ENCODE results near the gene DCAF16.

The DCAF16 gene

GRCh38 chr4:17817027-17817426 lies 6.5 kb upstream of the DCAF16 start:
- DNase-seq (ENCODE audit: extremely low read depth, low read depth) = peak; percentile 62
- TF ChIP-seq CTCF (IDR thresholded peaks at IDR 0.05; ENCODE audit: low read depth, low read length) = peak; percentile 53

DNA sequence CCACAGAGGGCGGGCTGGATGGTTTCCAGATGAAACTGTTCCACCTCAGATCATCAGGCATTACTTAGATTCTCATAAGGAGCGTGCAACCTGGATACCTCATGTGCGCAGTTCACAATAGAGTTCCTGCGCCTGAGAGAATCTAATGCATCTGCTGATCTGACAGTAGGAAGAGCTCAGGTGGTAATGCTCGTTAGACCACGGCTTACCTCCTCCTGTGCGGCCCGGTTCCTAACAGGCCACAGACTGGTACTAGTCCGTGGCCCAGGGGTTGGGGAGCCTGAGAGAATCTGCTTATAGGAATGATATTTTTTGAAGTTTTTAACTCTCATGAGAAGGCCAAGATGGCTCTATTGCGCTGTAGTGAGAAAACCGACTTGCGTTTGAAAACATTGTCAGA lies 5.6 kb upstream of the DCAF16 start:
- no peak for DNase-seq (ENCODE audit: extremely low read depth, low read depth)
- no peak for TF ChIP-seq CTCF (IDR thresholded peaks at IDR 0.05; ENCODE audit: low read depth, low read length)

DNA sequence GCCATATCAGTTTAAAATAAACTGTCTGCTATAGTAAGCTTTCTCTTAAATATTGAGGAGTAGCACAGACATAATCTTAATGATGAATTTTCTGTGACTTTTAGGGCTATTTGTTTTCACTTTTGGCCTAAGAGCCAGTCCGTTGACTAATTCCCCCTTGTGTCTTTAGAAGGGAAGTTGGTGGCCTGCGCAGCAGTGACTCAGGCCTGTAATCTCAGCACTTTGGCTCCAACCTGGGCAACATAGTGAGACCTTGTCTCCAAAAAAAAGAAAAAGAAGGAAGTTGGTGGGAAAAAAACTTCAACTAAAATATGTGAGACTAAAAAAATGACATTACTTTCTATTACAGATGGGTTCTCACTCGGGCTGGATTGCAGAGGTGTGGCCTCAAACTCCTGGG lies 3.6 kb upstream of the DCAF16 start:
- DNase-seq (ENCODE audit: extremely low read depth, low read depth) = no peak
- TF ChIP-seq CTCF (IDR thresholded peaks at IDR 0.05; ENCODE audit: low read depth, low read length) = no peak

GRCh38 chr4:17812801-17813200 lies 2.2 kb upstream of the DCAF16 start:
- no peak for TF ChIP-seq CTCF (IDR thresholded peaks at IDR 0.05; ENCODE audit: low read depth, low read length)
- DNase-seq (ENCODE audit: extremely low read depth, low read depth) = no peak

GRCh38 chr4:17812125-17812524 lies 1.6 kb upstream of the DCAF16 start:
- TF ChIP-seq CTCF (IDR thresholded peaks at IDR 0.05; ENCODE audit: low read depth, low read length) = no peak
- no peak for DNase-seq (ENCODE audit: extremely low read depth, low read depth)

- no peak for DNase-seq (ENCODE audit: extremely low read depth, low read depth)
- TF ChIP-seq CTCF (IDR thresholded peaks at IDR 0.05; ENCODE audit: low read depth, low read length) = no peak
Measured at GRCh38 chr4:17811078-17811603, 584 bp upstream of the DCAF16 start.

GRCh38 chr4:17809667-17810066 lies 890 bp downstream of the DCAF16 start:
- TF ChIP-seq CTCF (IDR thresholded peaks at IDR 0.05; ENCODE audit: low read depth, low read length) = no peak; the same call in 1 of the 2 replicates
- no peak for DNase-seq (ENCODE audit: extremely low read depth, low read depth)
